Natural killer cell (primary cell): ENCODE measurements around the gene SCN2A. TPM values are rescaled to one million over a fixed set of nuclear protein-coding genes. Genes with fewer than 3 reads are reported as not detected.

Experiments used
- ATAC-seq, 3 donors: fragments of 150-1000 bp in 2 of 3; fragments of 200-7000 bp in 1 of 3; cut with Tn5 transposase; 1 replicate in 1 of 3; 2 replicates in 2 of 3; pipeline ENCODE4 v1.10.0; 2021; ENCODE audit warnings: mild to moderate bottlenecking in 2 of 3, moderate library complexity in 2 of 3
- DNase-seq, 2 donors: peaks; one replicate each; pipeline versions ENCODE4 v3.0.0 to v3.0.0-alpha.2; 2013 to 2021; ENCODE audit warnings: mixed read lengths in 1 of 2
- H3K27ac ChIP-seq: one replicate; pipeline ENCODE4 v1.5.1; 2013; ENCODE audit warnings: mild to moderate bottlenecking, low read length
- H3K27me3 ChIP-seq: one replicate; pipeline ENCODE4 v1.6.1; 2013; ENCODE audit warnings: low read length; ENCODE audit not compliant: control insufficient read depth, insufficient read depth
- H3K36me3 ChIP-seq: one replicate; pipeline ENCODE4 v1.6.1; 2013; ENCODE audit warnings: low read length; ENCODE audit not compliant: control insufficient read depth, insufficient read depth
- H3K4me1 ChIP-seq: one replicate; pipeline ENCODE4 v1.6.1; 2013; ENCODE audit warnings: low read length; ENCODE audit not compliant: control insufficient read depth, insufficient read depth
- H3K4me3 ChIP-seq: one replicate; pipeline ENCODE4 v1.5.1; 2013; ENCODE audit warnings: low read length
- H3K9me3 ChIP-seq: one replicate; pipeline ENCODE4 v1.6.1; 2013; ENCODE audit warnings: low read length; ENCODE audit not compliant: control insufficient read depth, insufficient read depth
- H3K27ac Mint-ChIP-seq, 2 donors: one replicate each; pipeline ENCODE4 v1.8.0; 2022; ENCODE audit warnings: mild to moderate bottlenecking in 2 of 2, mixed read lengths in 2 of 2, moderate library complexity in 1 of 2
- H3K27me3 Mint-ChIP-seq, 2 donors: one replicate each; pipeline ENCODE4 v1.8.0; 2022; ENCODE audit warnings: low read depth in 2 of 2, mixed read lengths in 2 of 2
- H3K36me3 Mint-ChIP-seq: one replicate; pipeline ENCODE4 v1.8.0; 2022; ENCODE audit warnings: mixed read lengths
- H3K4me1 Mint-ChIP-seq, 2 donors: one replicate each; pipeline ENCODE4 v1.8.0; 2022; ENCODE audit warnings: mixed read lengths in 2 of 2
- H3K4me3 Mint-ChIP-seq: one replicate; pipeline ENCODE4 v1.8.0; 2022; ENCODE audit warnings: mild to moderate bottlenecking, moderate library complexity, mixed read lengths
- H3K9me3 Mint-ChIP-seq, 2 donors: one replicate each; pipeline ENCODE4 v1.8.0; 2022; ENCODE audit warnings: mixed read lengths in 2 of 2
- CTCF ChIP-seq: fragments of 200-600 bp; IDR thresholded peaks from one replicate; pipeline ENCODE4 v1.8.0; 2022; ENCODE audit warnings: antibody characterized with exemption
- WGBS: methylation state at CpG from one replicate; pipeline ENCODE4 v1.1.7; 2013; ENCODE audit warnings: missing lambda C conversion rate; ENCODE audit not compliant: insufficient coverage; 5-methylcytosine and 5-hydroxymethylcytosine counted together
- intact Hi-C: fragments of 100-400 bp; cut with micrococcal nuclease; formaldehyde crosslinking; loops from one replicate; pipeline ENCODE4 v1.14.2; 2022
- total RNA-seq, 4 donors: library from RNA; stranded (reverse); fragments of 120-200 nt in 1 of 4; gene quantifications; one replicate each; pipeline versions ENCODE4 v1.2.3 to v1.2.4, GENCODE V29; 2013 to 2022

The SCN2A gene
- total RNA-seq, 3 donors from 2014 or later (not counting 1 experiment from before 2014, with no cell fraction given) = 0.10 TPM; not detected in 2

GRCh38 chr2:165283342-165283741 lies 44.1 kb downstream of the SCN2A start:
- 85% methylated on average over 1 of the region's 1 CpG for WGBS
- no peaks in the 10 kb centered on the region for H3K36me3 Mint-ChIP-seq
- ATAC-seq = no peak

GRCh38 chr2:165287094-165287778 lies 48.0 kb downstream of the SCN2A start:
- Mint-ChIP-seq H3K27me3 (peaks cover 8 to 10% of the 10 kb centered on the region in 2 donors), H3K36me3 (no peaks in the 10 kb centered on the region), H3K9me3 (no peaks in the 10 kb centered on the region), H3K4me3 (no peak overlapping the region), H3K27ac (no peak overlapping the region), H3K4me1 (no peaks in the 10 kb centered on the region)
- Histone ChIP-seq H3K9me3 (no peaks in the 10 kb centered on the region), H3K36me3 (no peaks in the 10 kb centered on the region), H3K4me3 (no peak overlapping the region), H3K4me1 (no peaks in the 10 kb centered on the region), H3K27me3 (peaks cover 3% of the 10 kb centered on the region), H3K27ac (no peak overlapping the region)
- intact Hi-C loops = no loop called here
- no peak for ATAC-seq
- no peak for TF ChIP-seq CTCF
- 96% methylated on average over 3 of the region's 3 CpGs for WGBS
- no peak for DNase-seq

More at GRCh38 chr2:165283342-165283741, 44.1 kb downstream of the SCN2A start:
- Mint-ChIP-seq H3K4me1 (no peaks in the 10 kb centered on the region), H3K4me3 (no peak overlapping the region), H3K27ac (no peak overlapping the region), H3K27me3 (no peaks in the 10 kb centered on the region), H3K9me3 (peaks cover 0 to 3% of the 10 kb centered on the region in 2 donors)
- no peaks in the 10 kb centered on the region for H3K9me3 ChIP-seq
- no peak overlapping the region for H3K27ac ChIP-seq
- H3K4me3 ChIP-seq = no peak overlapping the region
- intact Hi-C loops = no loop called here
- no peaks in the 10 kb centered on the region for H3K4me1 ChIP-seq
- H3K27me3 ChIP-seq = no peaks in the 10 kb centered on the region
- no peak for DNase-seq
- no peak for TF ChIP-seq CTCF
- H3K36me3 ChIP-seq = no peaks in the 10 kb centered on the region

- DNase-seq (no peak), ATAC-seq (no peak)
- TF ChIP-seq CTCF = no peak
- H3K9me3 Mint-ChIP-seq = no peaks in the 10 kb centered on the region
- H3K36me3 Mint-ChIP-seq = no peaks in the 10 kb centered on the region
- Histone ChIP-seq H3K4me3 (no peak overlapping the region), H3K27me3 (peaks cover 7% of the 10 kb centered on the region), H3K27ac (no peak overlapping the region), H3K9me3 (no peaks in the 10 kb centered on the region), H3K36me3 (no peaks in the 10 kb centered on the region), H3K4me1 (no peaks in the 10 kb centered on the region)
- intact Hi-C loops = no loop called here
- no peaks in the 10 kb centered on the region for H3K4me1 Mint-ChIP-seq
- H3K4me3 Mint-ChIP-seq = no peak overlapping the region
- H3K27ac Mint-ChIP-seq = no peak overlapping the region
- peaks cover 11 to 17% of the 10 kb centered on the region in 2 donors for H3K27me3 Mint-ChIP-seq
- WGBS = no CpG with 5 or more reads among the region's 2 CpGs
Measured at GRCh38 chr2:165289069-165289468, 49.9 kb downstream of the SCN2A start.
